Erythroblast (primary cell): ENCODE data around the gene RUNDC1.

ENCODE experiments used
- DNase-seq, 2 experiments: peaks; one replicate each; lab custom pipeline; 2025; lab: John Stamatoyannopoulos, UW
- GATA1 ChIP-seq: IDR thresholded peaks from 2 replicates; pipeline ENCODE4 v1.6.1; 2011; ENCODE audit warnings: low read depth, mild to moderate bottlenecking, control low read depth, low read length, moderate library complexity
- POLR2A ChIP-seq: IDR thresholded peaks from 2 replicates; pipeline ENCODE4 v1.6.1; 2011; ENCODE audit warnings: mild to moderate bottlenecking, low read length

Gene RUNDC1

GRCh38 chr17:43018932-43019331, 38.6 kb downstream of the RUNDC1 start:
- no peak for TF ChIP-seq POLR2A
- TF ChIP-seq GATA1 = no peak

DNA sequence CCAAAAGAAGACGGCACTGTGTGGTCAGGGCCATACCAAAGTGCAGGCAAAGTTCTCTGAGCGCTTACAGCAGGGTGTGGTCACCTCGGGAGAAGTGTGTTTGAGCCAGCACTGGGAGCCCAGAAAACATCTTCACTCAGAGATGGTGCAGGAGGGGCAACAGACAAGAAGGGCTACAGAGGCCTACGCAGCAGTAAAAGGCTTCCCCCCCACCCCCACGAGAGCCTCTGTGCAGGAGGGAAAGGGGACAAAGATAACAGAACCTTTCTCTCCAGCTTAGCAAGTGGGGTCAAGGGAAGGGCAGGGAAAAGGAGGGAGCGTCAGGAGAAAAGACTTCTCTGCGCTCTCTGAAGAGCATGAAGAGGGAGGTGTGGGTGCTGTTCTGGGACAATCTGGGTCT, 39.1 kb downstream of the RUNDC1 start:
- no peak for TF ChIP-seq POLR2A
- peak; percentile 57 to 59 for DNase-seq

More at GRCh38 chr17:43018932-43019331, 38.6 kb downstream of the RUNDC1 start:
- peak; percentile 47 to 71 for DNase-seq

DNA sequence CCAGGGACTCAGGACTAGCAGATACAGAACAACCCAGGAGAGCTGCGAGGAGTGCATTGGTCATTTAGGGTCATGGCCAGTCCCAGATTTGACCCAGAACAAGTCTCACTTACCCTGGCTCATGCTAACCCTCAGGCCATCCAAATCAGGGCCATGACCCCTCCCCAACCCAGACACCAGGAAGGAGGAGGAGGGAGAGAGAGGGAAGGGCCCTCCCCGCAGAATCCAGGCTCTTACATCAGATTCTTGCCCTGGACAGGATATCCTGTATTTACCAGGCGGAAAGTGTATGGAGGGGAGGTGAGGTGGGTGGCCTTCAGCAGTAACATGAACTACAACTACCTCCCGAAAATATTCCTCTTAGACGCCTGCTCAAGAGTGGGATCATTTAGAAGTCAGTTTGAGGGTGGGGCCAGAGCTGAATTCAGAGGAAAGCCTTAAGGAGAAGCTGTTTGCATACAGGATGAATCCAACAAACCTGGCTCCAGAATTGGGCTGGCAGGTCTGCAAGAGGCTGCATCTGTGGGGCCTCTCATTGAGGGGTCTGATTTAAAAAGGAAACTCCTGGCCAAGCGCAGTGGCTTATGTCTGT, 39.8 kb downstream of the RUNDC1 start:
- no peak for TF ChIP-seq POLR2A
- TF ChIP-seq GATA1 = no peak
- DNase-seq = no peak

GRCh38 chr17:43020789-43021740, 40.7 kb downstream of the RUNDC1 start:
- TF ChIP-seq GATA1 = no peak
- peak; percentile 16 for TF ChIP-seq POLR2A
- DNase-seq = peak; percentile 78 to 81

GRCh38 chr17:43021741-43022512, 41.6 kb downstream of the RUNDC1 start, which contains the start of gene VAT1:
TSS of gene VAT1 (minus strand) at chr17:43022385. CDS start at chr17:43022322, 63 bp downstream.
- peak; percentile 73 to 81 for DNase-seq
- TF ChIP-seq POLR2A = no peak
- no peak for TF ChIP-seq GATA1

DNA sequence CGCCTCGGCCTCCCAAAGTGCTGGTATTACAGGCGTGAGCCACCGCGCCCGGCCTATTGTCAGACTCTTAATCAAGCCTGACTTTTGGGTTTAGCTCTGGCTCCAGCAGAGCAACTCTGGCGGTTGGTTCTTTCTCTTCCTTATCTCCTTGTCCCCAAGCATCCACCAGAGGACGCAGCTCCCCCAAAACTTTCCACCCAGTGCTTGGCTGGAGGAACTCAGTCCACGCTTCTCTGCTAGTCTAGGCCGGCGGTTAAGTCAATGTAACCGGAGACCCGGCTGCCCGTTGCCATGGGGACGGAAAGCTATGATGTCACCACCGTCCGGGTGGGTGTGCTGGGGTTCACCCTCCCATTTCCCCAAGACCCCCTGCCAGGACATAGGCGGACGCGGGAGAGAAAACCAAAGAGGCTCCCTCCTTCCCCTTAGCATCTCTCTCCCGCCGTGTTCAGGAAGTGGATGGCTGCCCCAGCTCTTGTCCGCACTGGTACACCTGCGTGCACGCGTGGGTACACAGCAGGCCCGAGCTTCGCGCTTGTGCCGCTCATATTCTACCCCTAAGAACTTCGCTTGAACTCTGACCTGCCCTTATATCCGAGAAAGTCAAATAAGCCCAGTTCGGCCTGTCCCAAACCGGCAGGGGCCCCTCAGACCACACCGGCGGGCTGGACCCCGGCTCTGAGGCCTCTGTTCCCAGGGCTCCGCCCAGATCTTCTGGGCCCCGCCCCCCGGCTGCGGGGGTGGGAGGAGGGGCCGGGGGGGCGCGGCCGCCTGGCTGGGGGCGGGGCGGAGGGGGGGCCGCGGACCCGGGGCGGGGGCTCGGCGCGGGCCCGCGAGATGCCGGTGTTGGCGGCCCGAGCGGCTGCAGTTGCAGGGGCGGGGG, 44.3 kb downstream of the RUNDC1 start, which contains the start of gene RND2:
RND2 (plus strand) TSS at position 825 of the 883 bp plus-strand sequence. CDS start 117 bp downstream, outside the sequence.
- TF ChIP-seq GATA1 = no peak
- TF ChIP-seq POLR2A = no peak
- peak; percentile 86 to 91 for DNase-seq

DNA sequence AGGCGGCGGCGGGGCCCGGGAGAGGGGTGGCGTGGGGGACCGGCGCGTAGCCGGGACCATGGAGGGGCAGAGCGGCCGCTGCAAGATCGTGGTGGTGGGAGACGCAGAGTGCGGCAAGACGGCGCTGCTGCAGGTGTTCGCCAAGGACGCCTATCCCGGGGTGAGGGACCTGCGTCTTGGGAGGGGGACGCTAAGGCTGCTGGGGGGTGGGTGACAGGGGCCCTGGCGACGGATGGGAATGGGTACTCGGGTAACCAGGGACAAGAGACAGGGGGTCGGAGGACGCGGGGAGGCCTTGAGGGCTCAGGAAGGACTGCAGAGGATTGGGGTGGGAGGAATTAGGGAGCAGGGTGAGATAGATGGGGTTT, 44.9 kb downstream of the RUNDC1 start:
- DNase-seq = no peak

GRCh38 chr17:43025766-43026537, 45.6 kb downstream of the RUNDC1 start:
- no peak for TF ChIP-seq POLR2A
- no peak for TF ChIP-seq GATA1
- DNase-seq = no peak

More for the DNA sequence above, 44.9 kb downstream of the RUNDC1 start:
- TF ChIP-seq GATA1 = no peak
- TF ChIP-seq POLR2A = no peak

GRCh38 chr17:43026595-43026994, 46.2 kb downstream of the RUNDC1 start:
- no peak for DNase-seq
- TF ChIP-seq POLR2A (no peak), GATA1 (no peak)

- TF ChIP-seq POLR2A = no peak
- TF ChIP-seq GATA1 = no peak
- DNase-seq = no peak
These were observed 47.0 kb downstream of the RUNDC1 start for GRCh38 chr17:43027091-43028032.
